ENCODE data around the gene SLC16A10.

Gene SLC16A10

GRCh38 chr6:111159633-111160032 is 72.3 kb downstream of the SLC16A10 start:
- Histone ChIP-seq H3K36me3 (ENCODE audit: control insufficient read depth in 1 of 2, insufficient read depth in 2 of 2, low read length in 2 of 2) (no peaks in the 10 kb centered on the region), H3K27me3 (ENCODE audit: control insufficient read depth in 1 of 2, insufficient read depth in 2 of 2, low read length in 2 of 2) (no peaks in the 10 kb centered on the region), H3K4me1 (ENCODE audit: control insufficient read depth in 1 of 2, insufficient read depth in 2 of 2, low read length in 2 of 2) (no peaks in the 10 kb centered on the region), H3K9ac (ENCODE audit: low read depth in 1 of 2, low read length in 2 of 2) (no peak overlapping the region), H3K27ac (ENCODE audit: low read depth, low read length) (no peak overlapping the region), H3K9me3 (ENCODE audit: control insufficient read depth in 1 of 2, low read length in 2 of 2) (peaks cover 0 to 9% of the 10 kb centered on the region in 2 donors), H3K4me3 (ENCODE audit: low read depth in 1 of 2, low read length in 2 of 2) (no peak overlapping the region)

- Histone ChIP-seq H3K9me3 (ENCODE audit: control insufficient read depth in 1 of 2, low read length in 2 of 2) (peaks cover 0 to 9% of the 10 kb centered on the region in 2 donors), H3K27ac (ENCODE audit: low read depth, low read length) (no peak overlapping the region), H3K36me3 (ENCODE audit: control insufficient read depth in 1 of 2, insufficient read depth in 2 of 2, low read length in 2 of 2) (no peaks in the 10 kb centered on the region), H3K9ac (ENCODE audit: low read depth in 1 of 2, low read length in 2 of 2) (no peak overlapping the region), H3K4me3 (ENCODE audit: low read depth in 1 of 2, low read length in 2 of 2) (no peak overlapping the region), H3K27me3 (ENCODE audit: control insufficient read depth in 1 of 2, insufficient read depth in 2 of 2, low read length in 2 of 2) (no peaks in the 10 kb centered on the region), H3K4me1 (ENCODE audit: control insufficient read depth in 1 of 2, insufficient read depth in 2 of 2, low read length in 2 of 2) (no peaks in the 10 kb centered on the region)
Observed at GRCh38 chr6:111161650-111162049, 74.3 kb downstream of the SLC16A10 start.

DNA sequence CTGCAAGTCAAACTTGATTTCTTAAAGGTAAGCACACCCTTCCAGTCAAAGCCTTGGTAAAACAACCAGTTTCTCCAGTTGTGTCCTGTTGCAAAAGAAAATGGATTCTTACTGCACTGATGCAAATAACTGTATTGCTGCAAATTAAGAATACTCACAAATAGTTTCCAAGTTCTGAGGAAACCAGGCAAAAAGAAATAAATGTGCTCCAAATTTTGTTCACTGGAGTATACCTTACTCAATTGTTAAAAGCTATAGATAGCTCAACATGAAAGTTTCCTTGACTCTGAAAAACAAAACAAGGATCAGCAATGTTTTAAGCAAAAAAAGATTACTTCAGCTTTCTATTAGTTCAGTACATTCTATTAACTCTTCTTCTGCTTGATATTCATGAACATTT is 75.2 kb downstream of the SLC16A10 start:
- Histone ChIP-seq H3K4me3 (ENCODE audit: low read depth in 1 of 2, low read length in 2 of 2) (no peak overlapping the region), H3K9me3 (ENCODE audit: control insufficient read depth in 1 of 2, low read length in 2 of 2) (peaks cover 0 to 9% of the 10 kb centered on the region in 2 donors), H3K36me3 (ENCODE audit: control insufficient read depth in 1 of 2, insufficient read depth in 2 of 2, low read length in 2 of 2) (no peaks in the 10 kb centered on the region), H3K27ac (ENCODE audit: low read depth, low read length) (no peak overlapping the region), H3K27me3 (ENCODE audit: control insufficient read depth in 1 of 2, insufficient read depth in 2 of 2, low read length in 2 of 2) (no peaks in the 10 kb centered on the region), H3K4me1 (ENCODE audit: control insufficient read depth in 1 of 2, insufficient read depth in 2 of 2, low read length in 2 of 2) (no peaks in the 10 kb centered on the region), H3K9ac (ENCODE audit: low read depth in 1 of 2, low read length in 2 of 2) (no peak overlapping the region)

DNA sequence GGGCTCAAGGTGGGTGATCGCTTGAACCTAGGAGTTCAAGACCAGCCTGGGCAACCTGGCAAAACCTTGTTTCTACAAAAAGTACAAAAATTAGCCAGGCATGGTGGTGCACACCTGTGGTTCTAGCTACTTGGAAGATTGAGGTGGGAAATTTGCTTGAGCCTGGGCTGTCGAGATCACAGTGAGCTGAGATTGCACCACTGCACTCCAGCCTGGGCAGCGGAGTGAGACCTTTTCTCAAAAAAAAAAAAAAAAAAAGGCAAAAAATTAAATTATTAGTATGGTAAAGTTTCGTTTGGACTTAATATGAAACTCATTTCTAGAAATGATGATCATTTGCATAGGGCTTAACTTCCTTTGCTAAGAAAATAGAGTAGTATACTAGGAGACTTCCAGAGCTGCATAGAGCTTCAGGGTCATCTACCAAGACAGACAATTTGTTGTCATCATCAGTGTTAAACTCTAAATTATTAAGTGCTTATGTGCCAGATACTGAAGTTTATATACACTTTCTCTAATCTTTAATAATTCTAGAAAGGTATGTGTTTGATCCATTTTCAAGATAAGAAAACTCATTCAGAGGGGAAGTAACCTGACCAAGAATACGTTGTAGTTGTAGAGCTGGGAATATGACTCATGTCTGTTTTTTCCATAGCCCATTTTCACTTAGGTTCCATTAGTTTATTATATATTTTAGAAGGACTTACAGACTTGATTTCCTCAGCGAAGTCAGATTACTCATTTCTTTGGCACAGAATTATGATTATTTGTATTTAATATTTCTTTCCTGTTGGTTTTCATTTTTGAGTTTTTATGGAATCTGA is 84.5 kb downstream of the SLC16A10 start:
- Histone ChIP-seq H3K4me1 (ENCODE audit: control insufficient read depth in 1 of 2, insufficient read depth in 2 of 2, low read length in 2 of 2) (peaks cover 0 to 5% of the 10 kb centered on the region in 2 donors), H3K27me3 (ENCODE audit: control insufficient read depth in 1 of 2, insufficient read depth in 2 of 2, low read length in 2 of 2) (no peaks in the 10 kb centered on the region), H3K36me3 (ENCODE audit: control insufficient read depth in 1 of 2, insufficient read depth in 2 of 2, low read length in 2 of 2) (no peaks in the 10 kb centered on the region), H3K27ac (ENCODE audit: low read depth, low read length) (no peak overlapping the region), H3K9ac (ENCODE audit: low read depth in 1 of 2, low read length in 2 of 2) (no peak overlapping the region), H3K9me3 (ENCODE audit: control insufficient read depth in 1 of 2, low read length in 2 of 2) (no peaks in the 10 kb centered on the region), H3K4me3 (ENCODE audit: low read depth in 1 of 2, low read length in 2 of 2) (no peak overlapping the region)

DNA sequence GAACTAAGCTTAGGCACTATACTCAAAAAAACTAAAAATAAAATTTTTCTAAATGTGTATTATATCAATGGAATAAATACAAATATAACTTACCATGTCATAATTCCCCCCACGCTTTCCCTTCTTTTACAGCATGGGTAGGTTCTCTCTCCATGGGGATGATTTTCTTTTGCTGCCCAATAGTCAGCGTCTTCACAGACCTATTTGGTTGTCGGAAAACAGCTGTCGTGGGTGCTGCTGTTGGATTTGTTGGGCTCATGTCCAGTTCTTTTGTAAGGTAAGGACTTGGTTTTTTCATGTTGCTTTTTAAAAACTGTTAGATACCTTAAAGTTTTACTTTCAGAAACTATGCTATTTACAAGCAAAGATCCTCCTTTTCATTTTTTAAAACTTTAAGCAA is 85.3 kb downstream of the SLC16A10 start:
- Histone ChIP-seq H3K4me3 (ENCODE audit: low read depth in 1 of 2, low read length in 2 of 2) (no peak overlapping the region), H3K27me3 (ENCODE audit: control insufficient read depth in 1 of 2, insufficient read depth in 2 of 2, low read length in 2 of 2) (no peaks in the 10 kb centered on the region), H3K36me3 (ENCODE audit: control insufficient read depth in 1 of 2, insufficient read depth in 2 of 2, low read length in 2 of 2) (no peaks in the 10 kb centered on the region), H3K9ac (ENCODE audit: low read depth in 1 of 2, low read length in 2 of 2) (no peak overlapping the region), H3K9me3 (ENCODE audit: control insufficient read depth in 1 of 2, low read length in 2 of 2) (no peaks in the 10 kb centered on the region), H3K27ac (ENCODE audit: low read depth, low read length) (no peak overlapping the region), H3K4me1 (ENCODE audit: control insufficient read depth in 1 of 2, insufficient read depth in 2 of 2, low read length in 2 of 2) (peaks cover 0 to 10% of the 10 kb centered on the region in 2 donors)

DNA sequence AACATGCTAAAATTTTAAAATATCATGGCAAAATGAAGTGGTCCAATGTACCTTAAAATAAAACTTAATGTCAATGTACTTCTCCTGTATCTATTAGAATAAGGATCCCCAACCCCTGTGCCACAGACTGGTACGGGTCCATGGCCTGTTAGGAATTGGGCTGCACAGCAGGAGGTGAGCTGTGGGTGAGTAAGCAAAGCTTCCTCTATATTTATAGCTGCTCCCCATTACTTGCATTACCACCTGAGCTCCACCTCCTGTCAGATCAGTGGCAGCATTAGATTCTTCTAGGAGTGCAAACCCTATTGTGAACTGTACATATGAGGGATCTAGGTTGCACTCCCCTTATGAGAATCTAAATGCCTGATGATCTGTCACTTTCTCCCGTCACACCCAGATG is 86.0 kb downstream of the SLC16A10 start:
- no peak overlapping the region for H3K4me3 ChIP-seq (ENCODE audit: low read depth in 1 of 2, low read length in 2 of 2)
- H3K36me3 ChIP-seq (ENCODE audit: control insufficient read depth in 1 of 2, insufficient read depth in 2 of 2, low read length in 2 of 2) = no peaks in the 10 kb centered on the region
- H3K4me1 ChIP-seq (ENCODE audit: control insufficient read depth in 1 of 2, insufficient read depth in 2 of 2, low read length in 2 of 2) = peaks cover 0 to 10% of the 10 kb centered on the region in 2 donors
- no peak overlapping the region for H3K27ac ChIP-seq (ENCODE audit: low read depth, low read length)
- no peaks in the 10 kb centered on the region for H3K9me3 ChIP-seq (ENCODE audit: control insufficient read depth in 1 of 2, low read length in 2 of 2)
- H3K9ac ChIP-seq (ENCODE audit: low read depth in 1 of 2, low read length in 2 of 2) = no peak overlapping the region
- no peaks in the 10 kb centered on the region for H3K27me3 ChIP-seq (ENCODE audit: control insufficient read depth in 1 of 2, insufficient read depth in 2 of 2, low read length in 2 of 2)

- Histone ChIP-seq H3K9ac (ENCODE audit: low read depth in 1 of 2, low read length in 2 of 2) (no peak overlapping the region), H3K9me3 (ENCODE audit: control insufficient read depth in 1 of 2, low read length in 2 of 2) (no peaks in the 10 kb centered on the region), H3K27me3 (ENCODE audit: control insufficient read depth in 1 of 2, insufficient read depth in 2 of 2, low read length in 2 of 2) (no peaks in the 10 kb centered on the region), H3K36me3 (ENCODE audit: control insufficient read depth in 1 of 2, insufficient read depth in 2 of 2, low read length in 2 of 2) (no peaks in the 10 kb centered on the region), H3K4me1 (ENCODE audit: control insufficient read depth in 1 of 2, insufficient read depth in 2 of 2, low read length in 2 of 2) (peaks cover 0 to 10% of the 10 kb centered on the region in 2 donors), H3K27ac (ENCODE audit: low read depth, low read length) (no peak overlapping the region), H3K4me3 (ENCODE audit: low read depth in 1 of 2, low read length in 2 of 2) (no peak overlapping the region)
Observed at GRCh38 chr6:111173946-111174345, 86.6 kb downstream of the SLC16A10 start.

DNA sequence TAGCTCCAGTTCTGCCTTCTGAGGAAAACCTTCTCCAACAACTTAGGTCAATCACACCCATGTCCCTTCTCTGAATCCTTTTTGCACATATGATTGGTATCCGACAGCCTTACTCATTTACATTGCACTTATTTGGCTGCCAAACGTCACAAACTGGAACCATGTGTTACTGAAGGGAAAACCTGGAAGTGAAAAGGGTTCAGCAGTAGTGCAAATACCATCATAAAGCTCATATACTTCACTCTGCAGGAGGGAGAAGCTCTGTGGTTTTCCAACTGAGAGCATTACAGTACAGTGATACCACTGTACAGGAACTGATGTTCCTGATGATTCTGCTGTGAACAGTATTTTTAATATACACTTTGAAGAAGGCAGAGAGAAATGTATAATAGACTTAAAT is 87.8 kb downstream of the SLC16A10 start:
- Histone ChIP-seq H3K27me3 (ENCODE audit: control insufficient read depth in 1 of 2, insufficient read depth in 2 of 2, low read length in 2 of 2) (no peaks in the 10 kb centered on the region), H3K9me3 (ENCODE audit: control insufficient read depth in 1 of 2, low read length in 2 of 2) (no peaks in the 10 kb centered on the region), H3K4me3 (ENCODE audit: low read depth in 1 of 2, low read length in 2 of 2) (no peak overlapping the region)

DNA sequence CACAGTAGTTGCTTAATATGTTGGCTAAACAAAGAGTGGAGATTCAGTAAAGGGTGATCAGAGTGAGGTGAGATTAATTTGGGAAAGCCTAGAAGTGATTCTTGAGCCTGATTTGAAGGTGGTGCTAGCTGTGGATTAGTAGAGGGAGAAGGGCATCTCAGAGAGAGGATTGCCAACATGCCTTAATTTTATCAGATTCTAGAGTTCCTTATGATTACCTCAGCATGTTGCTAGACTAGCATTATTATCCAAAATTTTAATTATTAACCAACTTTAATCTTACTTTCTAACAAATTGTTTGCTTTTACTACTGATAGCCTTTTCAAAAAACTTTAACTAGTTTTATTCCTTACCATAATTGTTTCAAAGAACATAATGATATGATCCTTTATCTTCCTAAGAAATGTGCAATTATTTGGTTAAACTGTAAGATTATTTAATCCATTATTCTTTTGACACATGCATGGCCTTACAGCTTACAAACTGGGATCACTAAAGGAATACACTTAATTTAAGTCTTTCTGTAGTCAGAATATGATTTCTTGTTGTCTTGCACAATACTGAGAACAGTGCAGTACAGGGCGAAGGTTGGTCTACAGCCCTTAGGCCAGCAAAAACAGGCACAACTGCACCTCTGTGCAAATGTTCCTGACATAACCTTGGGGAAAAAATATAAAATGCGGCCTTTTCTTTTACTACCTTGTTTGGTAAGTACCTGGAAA is 88.9 kb downstream of the SLC16A10 start:
- peaks cover 0 to 10% of the 10 kb centered on the region in 2 donors for H3K4me1 ChIP-seq (ENCODE audit: control insufficient read depth in 1 of 2, insufficient read depth in 2 of 2, low read length in 2 of 2)
- H3K9me3 ChIP-seq (ENCODE audit: control insufficient read depth in 1 of 2, low read length in 2 of 2) = no peaks in the 10 kb centered on the region
- no peak overlapping the region for H3K9ac ChIP-seq (ENCODE audit: low read depth in 1 of 2, low read length in 2 of 2)
- no peaks in the 10 kb centered on the region for H3K27me3 ChIP-seq (ENCODE audit: control insufficient read depth in 1 of 2, insufficient read depth in 2 of 2, low read length in 2 of 2)
- H3K36me3 ChIP-seq (ENCODE audit: control insufficient read depth in 1 of 2, insufficient read depth in 2 of 2, low read length in 2 of 2) = no peaks in the 10 kb centered on the region
- H3K4me3 ChIP-seq (ENCODE audit: low read depth in 1 of 2, low read length in 2 of 2) = no peak overlapping the region
- no peak overlapping the region for H3K27ac ChIP-seq (ENCODE audit: low read depth, low read length)

More for the DNA sequence above, 87.8 kb downstream of the SLC16A10 start:
- no peaks in the 10 kb centered on the region for H3K36me3 ChIP-seq (ENCODE audit: control insufficient read depth in 1 of 2, insufficient read depth in 2 of 2, low read length in 2 of 2)
- H3K9ac ChIP-seq (ENCODE audit: low read depth in 1 of 2, low read length in 2 of 2) = no peak overlapping the region
- peaks cover 0 to 10% of the 10 kb centered on the region in 2 donors for H3K4me1 ChIP-seq (ENCODE audit: control insufficient read depth in 1 of 2, insufficient read depth in 2 of 2, low read length in 2 of 2)
- H3K27ac ChIP-seq (ENCODE audit: low read depth, low read length) = no peak overlapping the region

DNA sequence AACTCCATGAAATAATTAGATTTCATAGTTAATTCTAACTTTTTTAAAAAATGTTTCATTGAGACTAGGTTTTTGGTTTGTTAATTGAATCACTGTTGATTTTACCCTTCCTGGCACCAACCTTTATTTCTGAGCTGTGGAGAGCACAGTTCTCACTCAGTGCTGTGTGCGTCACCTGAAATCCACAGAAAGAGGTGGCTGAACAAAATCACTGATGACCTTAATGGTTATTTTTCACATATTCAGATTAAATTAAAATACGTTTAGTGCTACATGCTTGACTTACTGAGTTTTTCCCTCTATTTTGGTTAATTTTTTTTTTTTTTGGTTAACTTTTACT is 89.4 kb downstream of the SLC16A10 start:
- Histone ChIP-seq H3K27ac (ENCODE audit: low read depth, low read length) (no peak overlapping the region), H3K36me3 (ENCODE audit: control insufficient read depth in 1 of 2, insufficient read depth in 2 of 2, low read length in 2 of 2) (no peaks in the 10 kb centered on the region), H3K9me3 (ENCODE audit: control insufficient read depth in 1 of 2, low read length in 2 of 2) (no peaks in the 10 kb centered on the region), H3K4me3 (ENCODE audit: low read depth in 1 of 2, low read length in 2 of 2) (no peak overlapping the region), H3K27me3 (ENCODE audit: control insufficient read depth in 1 of 2, insufficient read depth in 2 of 2, low read length in 2 of 2) (no peaks in the 10 kb centered on the region), H3K9ac (ENCODE audit: low read depth in 1 of 2, low read length in 2 of 2) (no peak overlapping the region), H3K4me1 (ENCODE audit: control insufficient read depth in 1 of 2, insufficient read depth in 2 of 2, low read length in 2 of 2) (peaks cover 0 to 10% of the 10 kb centered on the region in 2 donors)
